T-helper 2 cell treated with Interferon-gamma antibody and Interleukin-4, amounts not matched to agents 5 μg/mL and 100 μg/mL, for 36 hours (primary cell): ENCODE data around the gene ADSL.

ENCODE experiments used
- DNase-seq: peaks from one replicate; pipeline ENCODE4 v3.0.0; 2021; ENCODE audit warnings: low spot score
- H3K27ac Mint-ChIP-seq: one replicate; pipeline ENCODE4 v1.8.0; 2021; ENCODE audit warnings: mild to moderate bottlenecking, mixed read lengths
- H3K27me3 Mint-ChIP-seq: one replicate; pipeline ENCODE4 v1.8.0; 2021; ENCODE audit warnings: low read depth, mixed read lengths
- H3K36me3 Mint-ChIP-seq: one replicate; pipeline ENCODE4 v1.8.0; 2021; ENCODE audit warnings: low read depth, mixed read lengths
- H3K4me1 Mint-ChIP-seq: one replicate; pipeline ENCODE4 v1.8.0; 2021; ENCODE audit warnings: low read depth, mixed read lengths
- H3K4me3 Mint-ChIP-seq: one replicate; pipeline ENCODE4 v1.8.0; 2022; ENCODE audit warnings: mild to moderate bottlenecking, moderate library complexity, mixed read lengths
- H3K9me3 Mint-ChIP-seq: one replicate; pipeline ENCODE4 v1.8.0; 2021; ENCODE audit warnings: mixed read lengths

ADSL gene

DNA sequence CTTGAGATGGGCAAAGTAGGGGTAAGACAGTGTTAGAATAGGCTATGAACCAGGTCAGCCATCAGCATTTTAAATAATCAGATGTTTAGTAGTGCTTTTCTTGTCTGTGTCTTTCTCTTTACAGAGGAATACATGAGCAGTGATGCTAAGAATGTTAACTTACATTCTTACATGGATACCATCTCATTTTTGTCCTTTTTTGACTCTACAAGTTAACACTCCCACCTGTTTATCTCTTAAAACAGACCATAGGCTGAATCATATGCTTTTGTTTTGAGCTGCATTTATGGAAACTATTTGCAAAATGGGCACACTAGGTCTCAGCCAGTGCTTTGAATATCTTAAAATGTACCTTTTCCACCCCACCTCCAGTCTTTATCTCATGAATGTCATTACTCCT lies 25.6 kb upstream of the ADSL start:
- Mint-ChIP-seq H3K36me3 (peaks cover 61% of the 10 kb centered on the region), H3K9me3 (no peaks in the 10 kb centered on the region), H3K4me3 (no peak overlapping the region), H3K4me1 (peaks cover 30% of the 10 kb centered on the region), H3K27me3 (no peaks in the 10 kb centered on the region), H3K27ac (peak overlapping the region; percentile 35)
- no peak for DNase-seq

GRCh38 chr22:40322021-40322420 lies 24.3 kb upstream of the ADSL start:
- no peaks in the 10 kb centered on the region for H3K27me3 Mint-ChIP-seq
- H3K4me1 Mint-ChIP-seq: peaks cover 38% of the 10 kb centered on the region
- no peak for DNase-seq
- no peaks in the 10 kb centered on the region for H3K9me3 Mint-ChIP-seq
- H3K4me3 Mint-ChIP-seq: no peak overlapping the region
- H3K36me3 Mint-ChIP-seq: peaks cover 56% of the 10 kb centered on the region
- H3K27ac Mint-ChIP-seq: peak overlapping the region; percentile 55

GRCh38 chr22:40322818-40323447 lies 23.4 kb upstream of the ADSL start:
- Mint-ChIP-seq H3K4me3 (no peak overlapping the region), H3K4me1 (peaks cover 46% of the 10 kb centered on the region), H3K27me3 (no peaks in the 10 kb centered on the region), H3K9me3 (no peaks in the 10 kb centered on the region), H3K36me3 (peaks cover 55% of the 10 kb centered on the region), H3K27ac (peak overlapping the region; percentile 58)
- DNase-seq: no peak

GRCh38 chr22:40323681-40324171 lies 22.6 kb upstream of the ADSL start:
- DNase-seq: no peak
- H3K4me3 Mint-ChIP-seq: peak overlapping the region; percentile 81
- H3K36me3 Mint-ChIP-seq: peaks cover 60% of the 10 kb centered on the region
- H3K27ac Mint-ChIP-seq: peak overlapping the region; percentile 98
- no peaks in the 10 kb centered on the region for H3K9me3 Mint-ChIP-seq
- no peaks in the 10 kb centered on the region for H3K27me3 Mint-ChIP-seq
- peaks cover 51% of the 10 kb centered on the region for H3K4me1 Mint-ChIP-seq

DNA sequence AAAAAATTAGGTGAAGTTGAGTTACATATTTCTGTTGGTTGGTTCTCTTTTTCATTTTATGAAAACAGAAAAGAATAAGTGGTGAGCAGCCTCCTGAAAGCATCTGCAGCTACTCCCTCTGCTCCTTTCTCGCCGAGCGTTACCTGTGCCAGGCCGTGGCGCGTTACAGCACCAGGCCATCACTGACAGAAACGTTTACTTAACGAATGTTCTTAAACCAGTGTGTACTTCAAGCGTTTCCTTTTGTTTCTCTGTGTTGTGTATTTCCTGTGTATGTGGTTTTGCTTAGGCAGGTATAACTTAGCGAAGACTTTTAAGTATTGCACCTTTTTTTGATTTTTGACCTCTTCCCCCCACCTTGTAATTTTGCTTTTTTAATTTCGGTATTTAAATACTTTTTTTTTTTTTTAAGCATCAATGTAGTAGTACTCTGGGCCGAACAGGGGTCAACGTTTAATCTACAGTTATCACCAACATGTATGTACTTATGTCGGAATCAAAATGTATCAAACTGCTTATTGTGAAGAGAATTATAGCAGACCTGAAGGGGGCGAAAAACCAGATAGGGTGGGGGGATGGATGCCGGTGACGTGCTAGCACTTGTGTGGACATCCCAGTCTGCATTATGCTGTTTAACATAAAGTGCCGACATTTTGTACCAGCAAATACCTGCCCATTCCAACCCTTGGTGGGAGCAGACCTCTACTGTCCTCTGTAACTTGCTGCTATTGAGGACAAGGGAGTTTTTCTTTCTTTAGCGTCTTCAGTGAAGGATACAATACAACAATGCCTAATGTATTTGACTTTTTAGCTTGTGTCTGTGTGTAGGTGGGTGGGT lies 21.6 kb upstream of the ADSL start:
- Mint-ChIP-seq H3K4me3 (peak overlapping the region; percentile 81), H3K27me3 (no peaks in the 10 kb centered on the region), H3K9me3 (no peaks in the 10 kb centered on the region), H3K36me3 (peaks cover 61% of the 10 kb centered on the region), H3K27ac (peak overlapping the region; percentile 98), H3K4me1 (peaks cover 61% of the 10 kb centered on the region)
- DNase-seq: no peak

- Mint-ChIP-seq H3K27ac (peak overlapping the region; percentile 98), H3K9me3 (no peaks in the 10 kb centered on the region), H3K36me3 (peaks cover 65% of the 10 kb centered on the region), H3K4me3 (peak overlapping the region; percentile 81), H3K27me3 (no peaks in the 10 kb centered on the region), H3K4me1 (peaks cover 65% of the 10 kb centered on the region)
- peak; percentile 74 for DNase-seq
Measured at GRCh38 chr22:40325315-40325714, 21.0 kb upstream of the ADSL start.

DNA sequence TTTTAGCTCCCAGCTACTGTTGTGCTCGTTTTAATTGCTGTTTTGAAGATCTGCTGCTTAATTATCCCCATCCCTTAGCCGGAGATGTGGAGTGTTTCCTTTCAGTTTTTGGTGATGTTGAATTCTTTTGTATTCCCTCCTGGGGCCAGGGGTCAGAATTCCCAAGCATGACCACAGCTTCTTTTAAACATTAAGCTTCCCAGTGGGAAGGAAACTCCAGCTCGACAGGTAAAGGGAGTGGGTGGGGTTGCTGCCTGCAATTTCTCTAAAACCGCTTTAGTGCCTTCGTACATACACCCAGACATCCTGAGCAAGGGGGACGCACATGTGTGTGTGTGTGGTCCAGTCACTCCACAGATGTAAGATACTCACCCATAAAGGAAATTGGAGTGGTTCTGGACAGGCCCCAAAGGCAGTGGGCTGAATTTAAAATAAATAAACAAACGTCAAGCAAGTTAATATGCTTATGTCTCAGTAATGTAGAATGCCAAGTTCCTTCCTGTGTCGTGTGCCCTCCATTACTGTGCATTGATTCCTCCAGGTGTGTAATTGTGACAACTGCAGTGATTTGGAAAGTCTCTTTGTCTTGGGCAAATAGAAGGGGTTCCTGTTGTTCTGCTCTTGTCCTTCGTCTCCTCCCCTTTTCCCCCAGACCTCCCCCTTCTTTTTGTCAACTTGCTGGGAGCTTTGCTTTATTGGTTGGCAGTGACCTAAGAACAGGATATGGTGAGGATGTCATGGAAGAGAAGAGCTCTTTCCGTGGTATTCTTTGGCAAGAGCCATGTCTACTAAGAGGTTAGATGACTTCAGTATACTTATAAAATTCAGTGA lies 19.2 kb upstream of the ADSL start:
- Mint-ChIP-seq H3K9me3 (no peaks in the 10 kb centered on the region), H3K36me3 (peaks cover 61% of the 10 kb centered on the region), H3K27me3 (no peaks in the 10 kb centered on the region), H3K4me3 (peak overlapping the region; percentile 16), H3K4me1 (peaks cover 79% of the 10 kb centered on the region), H3K27ac (no peak overlapping the region)
- no peak for DNase-seq

DNA sequence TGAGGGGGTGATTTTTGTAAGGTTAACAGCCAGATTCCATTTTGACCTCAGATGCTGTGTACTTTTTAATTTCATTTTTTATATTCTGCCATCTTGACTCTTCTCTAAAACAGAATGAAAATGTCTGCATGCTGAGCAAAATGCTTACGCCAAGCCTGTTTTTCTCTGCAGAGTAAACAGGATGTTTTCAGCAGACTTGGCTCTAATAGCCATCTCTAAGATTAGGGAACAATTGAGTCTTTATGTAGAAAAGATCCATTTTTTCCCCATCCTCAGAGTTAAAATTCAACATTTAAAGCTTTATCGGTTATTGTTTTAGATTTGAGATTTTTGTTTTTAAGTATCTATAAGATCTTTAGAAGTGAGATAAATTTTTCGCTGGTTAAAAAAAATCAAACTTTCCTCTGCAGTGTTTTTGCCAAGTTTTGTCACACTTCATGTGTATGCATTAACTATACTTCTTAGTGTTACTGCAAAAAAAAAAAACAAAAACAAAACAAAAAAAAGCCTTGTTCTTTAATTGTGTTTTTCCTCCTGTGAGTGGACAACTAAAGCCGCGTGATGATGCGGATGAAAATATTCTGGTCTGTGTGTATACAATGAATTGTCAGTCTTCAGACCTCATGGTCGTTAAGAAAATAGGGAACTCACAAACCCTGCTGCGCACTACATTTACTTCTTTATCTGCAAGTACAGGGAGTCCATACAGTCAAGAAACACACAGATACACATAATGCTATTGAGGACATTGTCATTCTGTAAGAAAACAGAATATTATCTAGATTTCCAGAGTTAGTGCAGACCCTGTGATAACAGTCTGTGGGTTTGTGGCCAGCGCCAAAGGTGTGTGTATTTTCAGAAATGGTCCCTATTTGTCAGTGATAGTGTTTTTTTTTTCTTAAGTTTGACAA lies 17.5 kb upstream of the ADSL start:
- Mint-ChIP-seq H3K4me1 (peaks cover 88% of the 10 kb centered on the region), H3K27me3 (no peaks in the 10 kb centered on the region), H3K27ac (no peak overlapping the region), H3K4me3 (peak overlapping the region; percentile 22), H3K9me3 (no peaks in the 10 kb centered on the region), H3K36me3 (peaks cover 54% of the 10 kb centered on the region)
- DNase-seq: no peak

- no peaks in the 10 kb centered on the region for H3K27me3 Mint-ChIP-seq
- no peak overlapping the region for H3K4me3 Mint-ChIP-seq
- H3K4me1 Mint-ChIP-seq: peaks cover 88% of the 10 kb centered on the region
- H3K36me3 Mint-ChIP-seq: peaks cover 54% of the 10 kb centered on the region
- H3K9me3 Mint-ChIP-seq: no peaks in the 10 kb centered on the region
- no peak for DNase-seq
- peak overlapping the region; percentile 8 for H3K27ac Mint-ChIP-seq
Measured at GRCh38 chr22:40329466-40329865, 16.8 kb upstream of the ADSL start.

- DNase-seq: no peak
- H3K27ac Mint-ChIP-seq: peak overlapping the region; percentile 34
- H3K9me3 Mint-ChIP-seq: no peaks in the 10 kb centered on the region
- H3K4me1 Mint-ChIP-seq: peaks cover 88% of the 10 kb centered on the region
- H3K4me3 Mint-ChIP-seq: peak overlapping the region; percentile 37
- no peaks in the 10 kb centered on the region for H3K27me3 Mint-ChIP-seq
- H3K36me3 Mint-ChIP-seq: peaks cover 50% of the 10 kb centered on the region
Measured at GRCh38 chr22:40330086-40330485, 16.2 kb upstream of the ADSL start.

DNA sequence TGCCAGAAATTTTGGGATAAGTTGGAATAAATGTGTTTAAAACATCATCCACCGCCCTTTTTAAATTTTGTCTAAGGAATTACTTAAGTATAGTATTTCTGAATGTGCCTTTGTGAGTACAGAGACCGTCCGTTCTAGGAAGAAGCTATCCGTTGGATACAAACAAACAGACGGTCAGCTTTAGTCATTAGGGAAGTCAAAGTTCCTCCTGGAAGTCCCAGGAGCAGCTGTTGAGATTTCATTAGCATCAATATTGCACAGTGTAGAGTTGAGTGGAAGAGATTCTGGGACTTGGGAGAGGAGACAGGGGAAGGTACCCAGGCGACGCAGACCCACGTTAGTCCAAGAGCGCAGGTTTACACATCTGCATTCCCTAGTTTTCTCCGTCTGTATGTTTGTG lies 15.7 kb upstream of the ADSL start:
- Mint-ChIP-seq H3K36me3 (peaks cover 47% of the 10 kb centered on the region), H3K4me3 (no peak overlapping the region), H3K4me1 (peaks cover 85% of the 10 kb centered on the region), H3K27ac (no peak overlapping the region), H3K27me3 (no peaks in the 10 kb centered on the region), H3K9me3 (no peaks in the 10 kb centered on the region)
- no peak for DNase-seq

GRCh38 chr22:40331706-40332105 lies 14.6 kb upstream of the ADSL start:
- Mint-ChIP-seq H3K36me3 (peaks cover 50% of the 10 kb centered on the region), H3K27ac (peak overlapping the region; percentile 58), H3K9me3 (no peaks in the 10 kb centered on the region), H3K4me3 (peak overlapping the region; percentile 82), H3K4me1 (peaks cover 87% of the 10 kb centered on the region), H3K27me3 (no peaks in the 10 kb centered on the region)
- no peak for DNase-seq

- no peak for DNase-seq
- Mint-ChIP-seq H3K27me3 (no peaks in the 10 kb centered on the region), H3K4me1 (peaks cover 81% of the 10 kb centered on the region), H3K27ac (peak overlapping the region; percentile 89), H3K4me3 (peak overlapping the region; percentile 82), H3K9me3 (no peaks in the 10 kb centered on the region), H3K36me3 (peaks cover 45% of the 10 kb centered on the region)
Measured at GRCh38 chr22:40332319-40332781, 13.9 kb upstream of the ADSL start.
